Measurements from ENCODE around the gene SOX12. TPM values are rescaled to one million over a fixed set of nuclear protein-coding genes. Genes with fewer than 3 reads are reported as not detected.

SOX12 gene
- total RNA-seq, 2 experiments from 2014 or later, result 6.0 to 6.4 TPM

GRCh38 chr20:358891-359555 lies 33.7 kb downstream of the SOX12 start:
- no peaks in the 10 kb centered on the region for H3K9me3 Mint-ChIP-seq
- CTCF ChIA-PET, result interaction anchor here (1.0 kb wide), 1 partner anchor 119 kb away, joined by 3 read pairs; no protein-coding TSS in a partner anchor
- H3K36me3 Mint-ChIP-seq (ENCODE audit: low read depth), result no peaks in the 10 kb centered on the region
- H3K4me3 Mint-ChIP-seq, result no peak overlapping the region
- intact Hi-C loops (cut with micrococcal nuclease), result no loop called here
- DNase-seq, result no peak
- no peaks in the 10 kb centered on the region for H3K27me3 Mint-ChIP-seq (ENCODE audit: low read depth)
- H3K27ac Mint-ChIP-seq, result no peak overlapping the region
- peaks cover 15% of the 10 kb centered on the region for H3K4me1 Mint-ChIP-seq (ENCODE audit: low read depth)

- Mint-ChIP-seq H3K27ac (no peak overlapping the region), H3K4me3 (no peak overlapping the region), H3K9me3 (no peaks in the 10 kb centered on the region), H3K27me3 (ENCODE audit: low read depth) (no peaks in the 10 kb centered on the region), H3K36me3 (ENCODE audit: low read depth) (no peaks in the 10 kb centered on the region), H3K4me1 (ENCODE audit: low read depth) (peaks cover 33% of the 10 kb centered on the region)
- no peak for DNase-seq
- CTCF ChIA-PET, result interaction anchor here (0.8 to 3.3 kb wide), 6 partner anchors 10 to 284 kb away, joined by 3 to 12 read pairs (median 6); no protein-coding TSS in a partner anchor
- intact Hi-C loops (cut with micrococcal nuclease), result no loop called here
Observed at GRCh38 chr20:361561-361960, 36.2 kb downstream of the SOX12 start.

GRCh38 chr20:362271-363254 lies 37.2 kb downstream of the SOX12 start:
- Mint-ChIP-seq H3K27me3 (ENCODE audit: low read depth) (no peaks in the 10 kb centered on the region), H3K36me3 (ENCODE audit: low read depth) (no peaks in the 10 kb centered on the region), H3K4me1 (ENCODE audit: low read depth) (peaks cover 35% of the 10 kb centered on the region), H3K27ac (peak overlapping the region; percentile 29), H3K9me3 (no peaks in the 10 kb centered on the region), H3K4me3 (peak overlapping the region; percentile 26)
- CTCF ChIA-PET, result interaction anchor here (0.5 to 3.3 kb wide), 9 partner anchors 9 to 134 kb away, joined by 3 to 12 read pairs (median 4); partner anchors contain the start of gene TRIB3
- intact Hi-C loops (cut with micrococcal nuclease), result loop anchor here (2.0 kb wide), 1 partner anchor 68 kb away; no protein-coding TSS in a partner anchor
- peak; percentile 83 for DNase-seq

GRCh38 chr20:363319-364078 lies 38.1 kb downstream of the SOX12 start:
- CTCF ChIA-PET, result interaction anchor here (0.6 to 3.3 kb wide), 6 partner anchors 8 to 110 kb away, joined by 3 to 12 read pairs (median 5); no protein-coding TSS in a partner anchor
- Mint-ChIP-seq H3K9me3 (no peaks in the 10 kb centered on the region), H3K27ac (peak overlapping the region; percentile 66), H3K4me1 (ENCODE audit: low read depth) (peaks cover 35% of the 10 kb centered on the region), H3K4me3 (no peak overlapping the region), H3K36me3 (ENCODE audit: low read depth) (no peaks in the 10 kb centered on the region), H3K27me3 (ENCODE audit: low read depth) (no peaks in the 10 kb centered on the region)
- intact Hi-C loops (cut with micrococcal nuclease), result loop anchor here (2.0 kb wide), 1 partner anchor 67 kb away; no protein-coding TSS in a partner anchor
- DNase-seq, result peak; percentile 19

- no peaks in the 10 kb centered on the region for H3K9me3 Mint-ChIP-seq
- no peaks in the 10 kb centered on the region for H3K36me3 Mint-ChIP-seq (ENCODE audit: low read depth)
- no peak overlapping the region for H3K4me3 Mint-ChIP-seq
- no peaks in the 10 kb centered on the region for H3K27me3 Mint-ChIP-seq (ENCODE audit: low read depth)
- peak; percentile 52 for DNase-seq
- intact Hi-C loops (cut with micrococcal nuclease), result no loop called here
- peaks cover 35% of the 10 kb centered on the region for H3K4me1 Mint-ChIP-seq (ENCODE audit: low read depth)
- CTCF ChIA-PET, result interaction anchor here (0.7 to 1.9 kb wide), 3 partner anchors 11 to 144 kb away, joined by 3 to 6 read pairs (median 4); no protein-coding TSS in a partner anchor
- H3K27ac Mint-ChIP-seq, result no peak overlapping the region
Observed at GRCh38 chr20:364905-365794, 39.8 kb downstream of the SOX12 start.

- CTCF ChIA-PET, result interaction anchor here (0.7 to 1.9 kb wide), 3 partner anchors 12 to 143 kb away, joined by 3 to 6 read pairs (median 4); no protein-coding TSS in a partner anchor
- Mint-ChIP-seq H3K9me3 (no peaks in the 10 kb centered on the region), H3K4me1 (ENCODE audit: low read depth) (peaks cover 35% of the 10 kb centered on the region), H3K4me3 (no peak overlapping the region), H3K36me3 (ENCODE audit: low read depth) (no peaks in the 10 kb centered on the region), H3K27ac (peak overlapping the region; percentile 59), H3K27me3 (ENCODE audit: low read depth) (no peaks in the 10 kb centered on the region)
- DNase-seq, result peak; percentile 25
- intact Hi-C loops (cut with micrococcal nuclease), result loop anchor here (2.0 kb wide), 1 partner anchor 15 kb away; the partner anchor contains the start of gene TRIB3
Observed at GRCh38 chr20:366041-366718, 40.8 kb downstream of the SOX12 start.

- CTCF ChIA-PET, result interaction anchor here (1.9 kb wide), 1 partner anchor 13 kb away, joined by 6 read pairs; no protein-coding TSS in a partner anchor
- no peaks in the 10 kb centered on the region for H3K36me3 Mint-ChIP-seq (ENCODE audit: low read depth)
- no peaks in the 10 kb centered on the region for H3K9me3 Mint-ChIP-seq
- no peak for DNase-seq
- H3K27ac Mint-ChIP-seq, result no peak overlapping the region
- intact Hi-C loops (cut with micrococcal nuclease), result loop anchor here (2.0 kb wide), 1 partner anchor 14 kb away; the partner anchor contains the start of gene TRIB3
- H3K27me3 Mint-ChIP-seq (ENCODE audit: low read depth), result no peaks in the 10 kb centered on the region
- peaks cover 42% of the 10 kb centered on the region for H3K4me1 Mint-ChIP-seq (ENCODE audit: low read depth)
- no peak overlapping the region for H3K4me3 Mint-ChIP-seq
Observed at GRCh38 chr20:366719-367485, 41.5 kb downstream of the SOX12 start.

- Mint-ChIP-seq H3K27me3 (ENCODE audit: low read depth) (no peaks in the 10 kb centered on the region), H3K36me3 (ENCODE audit: low read depth) (no peaks in the 10 kb centered on the region), H3K9me3 (no peaks in the 10 kb centered on the region), H3K4me3 (no peak overlapping the region), H3K4me1 (ENCODE audit: low read depth) (peaks cover 44% of the 10 kb centered on the region), H3K27ac (no peak overlapping the region)
- CTCF ChIA-PET, result no interaction called here
- intact Hi-C loops (cut with micrococcal nuclease), result loop anchor here (2.0 kb wide), 1 partner anchor 13 kb away; the partner anchor contains the start of gene TRIB3
- no peak for DNase-seq
Observed at GRCh38 chr20:367486-367887, 42.1 kb downstream of the SOX12 start.

- Mint-ChIP-seq H3K27me3 (ENCODE audit: low read depth) (no peaks in the 10 kb centered on the region), H3K27ac (no peak overlapping the region), H3K4me1 (ENCODE audit: low read depth) (peaks cover 49% of the 10 kb centered on the region), H3K4me3 (no peak overlapping the region), H3K9me3 (no peaks in the 10 kb centered on the region), H3K36me3 (ENCODE audit: low read depth) (no peaks in the 10 kb centered on the region)
- CTCF ChIA-PET, result no interaction called here
- intact Hi-C loops (cut with micrococcal nuclease), result no loop called here
- DNase-seq, result no peak
Observed at GRCh38 chr20:368915-369314, 43.6 kb downstream of the SOX12 start.

GRCh38 chr20:370151-370600 lies 44.8 kb downstream of the SOX12 start:
- Mint-ChIP-seq H3K4me3 (no peak overlapping the region), H3K9me3 (no peaks in the 10 kb centered on the region), H3K36me3 (ENCODE audit: low read depth) (no peaks in the 10 kb centered on the region), H3K27ac (no peak overlapping the region), H3K4me1 (ENCODE audit: low read depth) (peaks cover 39% of the 10 kb centered on the region), H3K27me3 (ENCODE audit: low read depth) (no peaks in the 10 kb centered on the region)
- intact Hi-C loops (cut with micrococcal nuclease), result no loop called here
- CTCF ChIA-PET, result interaction anchor here (0.6 to 2.3 kb wide), 3 partner anchors 8 to 269 kb away, joined by 3 to 12 read pairs (median 7); no protein-coding TSS in a partner anchor
- no peak for DNase-seq

Measured in activated naive CD4-positive, alpha-beta T cell treated with anti-CD3 and anti-CD28 coated beads for 36 hours (primary cell).